GM23338 (cell line): Measurements from ENCODE around the gene ISG15.

ENCODE experiments used
- CREB1 ChIP-seq: fragments of 250-450 bp; sonication (Bioruptor Pico); IDR thresholded peaks from 2 replicates; pipeline ENCODE4 v1.5.0; 2020; ENCODE audit warnings: low read depth, mild to moderate bottlenecking, moderate library complexity
- CTCF ChIP-seq, 2 experiments: fragments of 200-600 bp in 1 of 2; sonication (generic) in 1 of 2; conservative IDR thresholded peaks; 2 replicates each; pipeline versions ENCODE4 v1.5.1 to v1.6.1; 2016 to 2017; ENCODE audit warnings: antibody characterized with exemption in 2 of 2, low read depth in 2 of 2, mild to moderate bottlenecking in 2 of 2, moderate library complexity in 1 of 2
- ETS1 ChIP-seq: IDR thresholded peaks from 2 replicates; pipeline ENCODE4 v1.6.1; 2016; ENCODE audit warnings: antibody characterized with exemption
- EZH2 ChIP-seq: fragments of 200-600 bp; sonication (generic); IDR thresholded peaks from one replicate; pipeline ENCODE4 v1.8.0; 2017; ENCODE audit warnings: antibody characterized with exemption, mild to moderate bottlenecking, low read depth; ENCODE audit not compliant: unreplicated experiment
- EZH2phosphoT487 ChIP-seq: fragments of 200-600 bp; sonication (generic); IDR thresholded peaks from one replicate; pipeline ENCODE4 v1.8.1; 2018; ENCODE audit warnings: antibody characterized with exemption; ENCODE audit not compliant: unreplicated experiment
- JUNB ChIP-seq: IDR thresholded peaks from one replicate; pipeline ENCODE4 v1.6.1; 2016; ENCODE audit warnings: antibody characterized with exemption; ENCODE audit not compliant: unreplicated experiment
- NANOG ChIP-seq: IDR thresholded peaks from 2 replicates; pipeline ENCODE4 v1.6.1; 2016; ENCODE audit warnings: antibody characterized with exemption, borderline replicate concordance
- POLR2AphosphoS5 ChIP-seq: IDR thresholded peaks from 2 replicates; pipeline ENCODE4 v1.6.1; 2016; ENCODE audit warnings: antibody characterized with exemption, low read depth
- REST ChIP-seq: IDR thresholded peaks from one replicate; pipeline ENCODE4 v1.6.1; 2018; ENCODE audit warnings: antibody characterized with exemption; ENCODE audit not compliant: unreplicated experiment
- ZNF331 ChIP-seq: fragments of 250-450 bp; sonication (Bioruptor Pico); IDR thresholded peaks from 2 replicates; pipeline ENCODE4 v1.5.0; 2020; ENCODE audit warnings: low read depth, mild to moderate bottlenecking, moderate library complexity

DNA sequence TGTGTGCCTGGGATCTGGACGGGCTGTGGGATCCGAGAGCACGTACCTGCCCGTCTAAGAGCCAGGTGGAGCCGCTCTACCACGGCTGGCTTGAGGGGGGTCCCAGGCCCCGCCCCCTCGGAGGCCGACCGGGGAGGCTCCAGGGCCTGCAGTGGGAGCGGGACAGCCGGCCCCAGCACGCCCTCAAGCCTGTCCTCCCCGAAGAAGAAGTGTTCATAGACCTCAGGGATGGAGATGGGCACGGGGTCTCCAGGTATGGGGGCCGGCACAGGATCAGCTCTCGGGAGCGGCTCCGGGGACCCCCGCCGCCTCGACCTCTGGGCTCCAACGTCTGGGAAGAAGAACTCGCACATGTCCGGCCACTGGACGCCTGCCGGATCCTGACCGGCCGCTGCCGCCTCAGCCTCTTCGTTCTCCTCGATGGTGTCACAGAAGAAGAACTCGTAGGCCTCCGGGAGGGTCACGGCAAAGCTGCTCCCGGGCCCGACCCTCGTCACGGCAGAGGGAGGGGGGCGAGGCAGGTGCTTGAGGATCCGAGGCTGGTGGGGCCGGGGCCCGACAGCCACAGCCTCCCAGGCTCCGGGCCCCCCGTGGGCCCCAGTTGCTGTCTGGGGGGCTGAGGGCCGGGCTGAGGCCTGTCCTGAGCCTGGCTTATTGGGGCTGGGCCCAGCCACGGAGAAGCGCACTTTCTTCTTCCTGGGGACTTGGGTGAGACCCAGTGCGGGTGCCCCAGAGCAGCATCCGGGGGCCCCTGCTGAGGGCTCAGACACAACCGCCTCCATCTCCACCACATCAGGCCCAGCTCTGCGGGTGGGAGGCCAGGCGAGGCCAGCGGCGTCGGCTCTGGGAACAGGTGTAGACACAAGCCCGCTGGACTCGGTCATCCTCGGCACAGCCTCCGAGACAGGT, 34.2 kb upstream of the ISG15 start:
- TF ChIP-seq CTCF (conservative IDR thresholded peaks at IDR 0.05; ENCODE audit: low read depth in 2 of 2) (0 out of 4 replicates have a peak, but pooled peaks of 1 of the 2 experiments have one; percentile 6), EZH2 (no peak), REST (no peak), EZH2phosphoT487 (no peak), POLR2AphosphoS5 (no peak), JUNB (no peak), NANOG (no peak), ZNF331 (CRISPR knock-in tag) (no peak), ETS1 (no peak), CREB1 (CRISPR knock-in tag) (no peak)
